Nucleus accumbens (tissue), 56 donors: ENCODE results near the gene FGF2.

ENCODE experiments used
- DNase-seq, 56 donors: peaks; one replicate each; lab custom pipeline; 2025; lab: John Stamatoyannopoulos, UW

FGF2 gene

GRCh38 chr4:122882857-122883735 lies 56.5 kb downstream of the FGF2 start:
- DNase-seq, result no peak

GRCh38 chr4:122884499-122884898 lies 57.9 kb downstream of the FGF2 start:
- no peak for DNase-seq

GRCh38 chr4:122889726-122890125 lies 63.1 kb downstream of the FGF2 start:
- no peak for DNase-seq

- no peak for DNase-seq
These were observed 63.6 kb downstream of the FGF2 start for GRCh38 chr4:122890147-122890795.

- DNase-seq, result no peak
These were observed 68.2 kb downstream of the FGF2 start for GRCh38 chr4:122894827-122895226.

GRCh38 chr4:122895336-122895995 lies 68.8 kb downstream of the FGF2 start:
- no peak for DNase-seq

GRCh38 chr4:122896270-122896669 lies 69.6 kb downstream of the FGF2 start:
- no peak for DNase-seq

GRCh38 chr4:122898370-122899150 lies 71.9 kb downstream of the FGF2 start:
- DNase-seq, result peak in 3 of 56 donors; percentile 1

GRCh38 chr4:122899682-122900081 lies 73.1 kb downstream of the FGF2 start:
- DNase-seq, result no peak

GRCh38 chr4:122900314-122900713 lies 73.7 kb downstream of the FGF2 start:
- no peak for DNase-seq

- DNase-seq, result no peak
These were observed 74.8 kb downstream of the FGF2 start for GRCh38 chr4:122901247-122902010.

- DNase-seq, result no peak
These were observed 77.2 kb downstream of the FGF2 start for GRCh38 chr4:122903766-122904288.

- no peak for DNase-seq
These were observed 80.3 kb downstream of the FGF2 start for GRCh38 chr4:122906859-122907305.

- no peak for DNase-seq
These were observed 81.6 kb downstream of the FGF2 start for GRCh38 chr4:122908223-122908622.

GRCh38 chr4:122909683-122910082 lies 83.1 kb downstream of the FGF2 start:
- no peak for DNase-seq

- DNase-seq, result no peak
These were observed 85.0 kb downstream of the FGF2 start for GRCh38 chr4:122911588-122911987.

- DNase-seq, result no peak
These were observed 86.4 kb downstream of the FGF2 start for GRCh38 chr4:122912810-122913575.

GRCh38 chr4:122914292-122914904 lies 87.8 kb downstream of the FGF2 start:
- DNase-seq, result no peak
